ENCODE results near the gene CREB3L2.

DNA sequence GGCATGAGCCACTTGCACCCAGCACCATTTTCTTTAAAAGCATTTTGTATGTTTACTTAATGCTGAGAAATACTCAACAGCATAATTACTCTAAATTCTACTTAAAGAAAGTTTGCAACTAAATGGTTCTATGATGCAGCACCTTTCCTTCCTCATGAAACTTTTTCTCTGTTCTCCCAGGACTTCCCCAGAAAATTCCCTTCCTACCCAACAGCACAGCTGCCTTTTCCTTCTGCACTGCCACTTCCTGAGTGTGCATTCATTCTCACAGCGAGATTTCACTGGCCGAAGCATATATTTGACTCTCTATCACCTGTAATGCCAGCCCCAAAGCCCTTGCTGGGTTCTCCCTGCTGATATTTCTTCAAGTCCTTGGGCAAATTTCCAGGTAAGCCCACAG, 113.6 kb downstream of the CREB3L2 start:
- TF ChIP-seq, protein P1, sequence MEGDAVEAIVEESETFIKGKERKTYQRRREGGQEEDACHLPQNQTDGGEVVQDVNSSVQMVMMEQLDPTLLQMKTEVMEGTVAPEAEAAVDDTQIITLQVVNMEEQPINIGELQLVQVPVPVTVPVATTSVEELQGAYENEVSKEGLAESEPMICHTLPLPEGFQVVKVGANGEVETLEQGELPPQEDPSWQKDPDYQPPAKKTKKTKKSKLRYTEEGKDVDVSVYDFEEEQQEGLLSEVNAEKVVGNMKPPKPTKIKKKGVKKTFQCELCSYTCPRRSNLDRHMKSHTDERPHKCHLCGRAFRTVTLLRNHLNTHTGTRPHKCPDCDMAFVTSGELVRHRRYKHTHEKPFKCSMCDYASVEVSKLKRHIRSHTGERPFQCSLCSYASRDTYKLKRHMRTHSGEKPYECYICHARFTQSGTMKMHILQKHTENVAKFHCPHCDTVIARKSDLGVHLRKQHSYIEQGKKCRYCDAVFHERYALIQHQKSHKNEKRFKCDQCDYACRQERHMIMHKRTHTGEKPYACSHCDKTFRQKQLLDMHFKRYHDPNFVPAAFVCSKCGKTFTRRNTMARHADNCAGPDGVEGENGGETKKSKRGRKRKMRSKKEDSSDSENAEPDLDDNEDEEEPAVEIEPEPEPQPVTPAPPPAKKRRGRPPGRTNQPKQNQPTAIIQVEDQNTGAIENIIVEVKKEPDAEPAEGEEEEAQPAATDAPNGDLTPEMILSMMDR (conservative IDR thresholded peaks at IDR 0.05), result no peak
- TF ChIP-seq ZFX (IDR thresholded peaks at IDR 0.05), result no peak
